NCI-H748 treated with DMSO at 0.1 percent for 48 hours (cell line): ENCODE data around the gene BACH2.
"Not testable (repeated sequence)": the region's sequence is repeated elsewhere in the genome, so short reads cannot be mapped to it uniquely, and the experiment has no call there.

Experiments
- DNase-seq: peaks from one replicate; lab custom pipeline; 2025; lab: John Stamatoyannopoulos, UW

BACH2 gene

DNA sequence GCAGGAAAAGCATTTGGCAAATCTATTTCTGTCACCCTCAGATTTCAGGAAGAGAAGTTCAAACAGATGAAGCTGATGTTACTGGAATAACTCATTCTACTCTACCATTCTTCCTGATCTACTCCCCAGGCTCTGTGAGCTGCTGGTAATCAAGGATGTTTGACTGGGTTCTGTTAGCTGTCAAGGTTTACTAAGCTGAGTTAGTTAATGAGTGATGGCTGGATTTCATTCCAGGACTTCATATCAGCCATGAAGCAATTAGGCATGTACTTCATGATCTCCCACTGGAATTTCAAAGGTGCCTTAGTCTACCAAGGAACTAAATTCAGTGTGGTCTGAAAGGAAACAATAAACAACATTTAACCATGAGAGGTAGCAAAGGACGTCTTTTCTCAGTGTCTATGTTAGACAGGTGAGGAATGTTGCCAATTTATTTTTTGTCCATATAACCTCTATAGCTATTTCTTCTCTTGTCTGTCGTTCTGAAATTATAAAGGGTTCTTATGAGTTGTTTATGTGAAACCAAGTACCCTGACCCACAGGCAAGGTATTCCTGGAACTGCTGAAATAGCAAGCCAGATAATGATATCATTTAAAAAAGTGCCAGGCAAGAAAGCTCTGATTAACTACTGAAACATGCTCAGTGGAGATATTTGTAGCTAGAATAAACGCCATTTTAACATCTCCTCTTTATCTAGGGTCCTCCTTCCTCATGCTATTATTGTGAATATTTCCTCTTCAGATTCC lies 112.9 kb downstream of the BACH2 start:
- no peak for DNase-seq

DNA sequence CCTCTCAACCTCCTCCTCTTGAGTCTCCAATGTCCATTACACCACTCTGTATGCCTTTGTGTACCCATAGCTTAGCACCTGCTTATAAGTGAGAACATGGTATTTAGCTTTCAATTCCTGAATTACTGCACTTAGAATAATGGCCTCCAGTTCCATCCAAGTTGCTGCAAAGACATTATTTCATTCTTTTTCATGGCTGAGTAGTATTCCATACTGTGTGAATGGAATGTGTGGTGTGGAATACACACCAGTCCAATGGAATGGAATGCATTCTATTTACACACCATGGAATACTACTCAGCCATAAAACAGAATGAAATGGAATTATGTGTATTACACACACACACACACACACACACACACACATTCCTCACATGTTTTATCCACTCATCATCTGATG lies 116.1 kb downstream of the BACH2 start:
- no peak for DNase-seq

DNA sequence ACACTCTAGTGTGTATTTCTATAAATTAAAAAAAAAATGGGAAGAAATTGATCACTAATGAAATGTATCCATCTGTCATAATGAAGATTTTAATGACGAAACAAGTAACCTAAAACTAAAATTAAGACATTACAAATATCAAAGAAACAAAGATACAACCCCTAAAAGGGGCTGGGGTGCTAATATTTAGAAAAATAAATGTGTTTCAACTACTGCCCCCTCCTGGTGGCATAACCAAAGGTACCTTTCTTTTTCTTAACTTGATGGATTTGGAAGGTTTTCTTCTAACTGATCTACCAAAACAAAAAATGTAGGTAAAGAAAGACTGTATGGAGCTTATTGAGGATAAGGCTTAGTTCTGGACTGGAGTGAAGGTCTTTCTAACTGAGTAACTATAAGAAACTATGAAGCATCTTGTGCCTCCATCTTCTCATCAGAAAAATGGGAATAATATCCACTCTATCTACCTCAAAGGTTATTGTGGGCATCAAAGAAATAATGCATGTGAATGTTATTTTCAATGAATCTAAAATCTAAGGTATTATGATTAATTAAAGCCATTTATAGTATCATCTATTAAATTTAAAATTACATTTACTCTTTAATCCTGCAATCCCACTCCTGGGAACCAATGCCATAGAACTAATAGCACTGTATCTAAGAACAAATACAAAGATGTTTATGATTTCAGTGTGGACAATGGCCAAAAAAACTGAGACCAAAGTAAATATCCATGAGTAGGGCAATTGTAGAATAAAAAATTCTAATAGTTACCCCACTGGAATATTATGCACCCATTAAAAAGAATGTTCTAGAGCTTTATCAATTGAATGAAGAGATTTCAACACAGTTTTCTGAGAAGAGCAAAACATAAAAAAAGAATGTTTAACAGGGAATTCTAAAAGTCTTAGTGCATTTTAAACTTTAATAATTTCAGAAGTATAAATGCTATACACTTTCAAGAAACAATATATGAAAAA lies 117.2 kb downstream of the BACH2 start:
- no peak for DNase-seq

DNA sequence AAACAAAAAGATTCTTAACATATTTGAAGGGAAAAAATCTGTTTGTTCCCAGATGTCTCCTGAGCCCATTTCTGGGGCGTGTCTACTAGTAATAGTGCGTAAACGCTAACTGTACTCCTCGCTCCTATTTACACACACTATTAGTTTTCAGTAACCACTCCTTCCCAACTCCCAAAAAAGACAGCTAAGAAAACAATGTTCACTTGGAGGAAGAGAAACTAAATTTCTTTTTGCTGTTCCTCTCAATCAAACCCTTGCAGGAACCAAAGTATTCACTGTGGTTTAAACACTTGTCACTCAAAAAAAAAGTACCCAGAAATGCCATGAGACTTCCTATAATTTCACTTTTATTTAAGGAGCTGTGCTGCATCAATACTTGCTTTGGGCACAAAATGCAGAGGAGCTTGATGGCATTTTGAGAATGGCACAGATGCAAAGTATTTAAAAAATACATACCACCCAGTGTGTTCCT lies 118.2 kb downstream of the BACH2 start:
- DNase-seq, result no peak

DNA sequence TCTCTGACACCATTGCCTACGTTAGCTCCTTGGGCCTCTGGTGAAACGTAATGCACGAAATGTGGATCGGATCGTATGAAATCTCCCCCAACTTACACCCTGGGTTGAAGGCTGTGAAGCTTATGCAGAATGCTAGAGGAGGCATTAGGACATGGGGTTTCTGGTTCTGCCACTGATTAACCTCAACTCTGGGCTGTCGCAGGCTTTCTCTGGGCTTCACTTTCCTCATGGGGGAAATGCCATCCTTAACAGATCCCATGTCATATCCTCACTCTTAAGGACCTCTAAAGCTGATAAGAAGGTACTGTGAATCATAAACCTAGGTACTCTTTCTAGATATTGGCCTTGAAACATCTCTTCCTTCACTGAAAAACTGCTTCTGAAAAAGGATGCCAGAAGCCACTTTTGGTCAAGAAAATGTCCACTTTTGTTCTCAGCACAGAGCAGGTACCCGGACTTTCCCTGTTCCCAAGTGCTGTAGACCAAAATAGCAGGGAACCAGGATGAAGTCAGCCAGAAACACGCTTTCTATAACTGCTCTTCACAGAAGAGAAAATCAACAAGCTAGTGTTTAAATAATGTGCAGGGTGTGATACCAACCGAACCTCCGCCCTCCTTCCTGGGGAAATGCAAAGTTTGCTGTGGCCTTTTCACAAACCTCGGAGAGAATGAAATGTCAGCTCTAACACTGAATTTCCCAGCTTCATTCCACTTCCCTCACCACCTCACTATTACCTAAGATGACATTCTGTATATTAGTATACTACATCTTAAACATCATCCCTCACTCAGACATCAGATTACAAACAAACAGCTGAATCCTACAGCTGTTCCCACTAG lies 118.9 kb downstream of the BACH2 start:
- DNase-seq, result no peak

DNA sequence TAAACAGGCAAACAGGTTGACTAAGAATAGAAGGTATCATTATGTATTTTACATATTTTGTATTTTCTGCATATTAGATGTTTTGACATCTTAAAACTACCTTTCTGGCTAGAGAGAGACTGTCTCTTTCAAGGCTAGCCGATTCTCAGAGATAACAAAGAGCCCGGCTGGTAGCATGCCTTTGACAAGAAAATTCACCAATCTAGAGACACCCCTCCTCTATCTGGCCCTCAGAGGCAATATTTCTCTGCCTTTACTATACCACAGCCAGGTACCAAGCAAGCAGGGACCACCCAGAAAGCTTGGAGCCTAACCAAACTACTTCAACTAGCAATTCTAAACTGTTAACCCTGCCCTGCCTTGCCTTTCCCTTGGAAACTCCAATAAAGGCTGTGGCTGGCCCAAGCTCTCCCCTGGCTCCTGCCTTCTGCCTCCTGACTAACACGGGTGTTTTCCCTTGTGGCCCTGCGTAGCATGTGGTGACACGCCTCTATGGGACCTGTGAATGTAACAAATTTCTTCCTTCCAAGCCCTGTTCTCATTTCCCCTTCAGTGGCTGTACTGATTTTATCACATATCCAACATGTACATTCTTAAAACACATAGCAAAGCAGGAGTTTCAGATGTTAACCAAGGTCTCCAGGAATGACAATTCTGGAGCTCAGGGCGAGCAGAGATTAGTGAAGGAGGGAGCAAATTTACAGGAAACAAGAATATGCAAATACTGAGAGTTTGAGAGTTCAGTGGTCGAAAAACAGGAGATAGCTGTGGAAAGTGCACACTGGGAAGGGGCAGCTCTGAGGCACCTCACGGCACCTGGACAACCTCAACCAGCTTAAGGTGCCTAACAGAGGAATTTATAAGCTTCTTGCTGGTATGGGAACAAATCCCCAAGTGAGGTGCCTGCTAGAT lies 120.8 kb downstream of the BACH2 start:
- DNase-seq, result no peak

DNA sequence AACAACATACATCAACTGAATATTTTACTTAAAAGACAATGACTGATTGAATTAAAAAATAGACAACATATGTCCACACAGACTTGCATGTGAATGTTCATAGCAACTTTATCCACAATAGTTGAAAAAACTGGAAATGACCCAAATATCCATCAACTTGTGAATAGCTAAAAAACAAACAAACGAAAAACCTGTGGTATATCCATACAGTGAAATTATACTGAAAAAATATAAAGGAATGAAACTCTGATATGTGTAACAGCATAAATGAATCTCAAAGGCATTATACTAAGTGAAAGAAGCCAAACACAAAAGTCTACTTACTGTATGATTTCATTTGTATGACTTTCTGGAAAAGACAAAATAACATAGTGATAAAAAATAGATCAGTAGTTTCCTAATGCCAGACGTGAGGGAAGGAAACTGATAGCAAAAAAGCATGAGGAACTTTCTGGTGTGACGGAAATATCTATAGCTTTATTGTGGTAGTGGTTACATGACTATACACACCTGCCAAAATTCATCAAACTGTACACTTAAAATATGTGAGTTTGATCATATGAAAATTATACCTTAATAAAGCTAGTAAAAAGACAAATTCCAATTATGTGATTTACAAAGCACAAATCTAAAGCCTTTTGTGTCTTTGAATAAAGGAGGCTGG lies 123.2 kb downstream of the BACH2 start:
- DNase-seq, result no peak

DNA sequence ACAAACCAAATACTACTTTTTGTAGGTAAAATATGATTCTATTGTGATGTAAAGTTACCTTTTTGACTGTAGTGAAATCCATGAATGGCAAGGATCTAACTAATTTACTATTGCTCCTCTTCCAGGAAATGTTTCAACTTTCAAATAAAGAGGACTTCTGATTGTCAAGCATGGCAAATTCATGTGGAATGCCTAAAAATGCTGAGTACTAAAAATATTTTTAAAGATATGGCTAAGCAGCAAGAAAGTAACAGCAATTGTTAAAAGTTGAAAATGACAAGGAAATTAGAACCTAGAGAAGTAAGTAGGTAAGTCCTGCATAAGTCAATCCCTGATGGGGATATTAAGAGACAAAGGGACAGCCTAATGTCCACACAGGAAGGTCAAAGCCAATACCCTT lies 126.0 kb downstream of the BACH2 start:
- no peak for DNase-seq

DNA sequence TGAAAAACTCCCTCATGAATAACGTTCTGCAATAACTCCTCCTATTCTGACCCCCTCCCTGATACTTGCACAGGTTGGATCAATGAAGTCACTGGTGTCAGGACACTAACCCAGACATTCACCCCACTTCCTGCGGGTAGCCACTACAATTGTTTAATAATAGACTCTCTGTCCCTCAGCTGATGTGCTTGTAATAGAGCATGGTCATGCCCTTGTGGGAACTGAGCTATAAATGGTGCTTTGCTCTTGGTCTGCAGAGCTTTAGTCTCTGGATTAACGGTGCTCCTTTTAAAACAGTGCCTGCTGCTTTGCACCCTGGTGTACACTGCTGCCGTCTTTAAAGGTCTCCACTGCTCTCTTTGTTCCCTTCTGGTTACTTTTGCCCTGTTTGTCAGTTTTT lies 127.3 kb downstream of the BACH2 start:
- DNase-seq, result no peak

DNA sequence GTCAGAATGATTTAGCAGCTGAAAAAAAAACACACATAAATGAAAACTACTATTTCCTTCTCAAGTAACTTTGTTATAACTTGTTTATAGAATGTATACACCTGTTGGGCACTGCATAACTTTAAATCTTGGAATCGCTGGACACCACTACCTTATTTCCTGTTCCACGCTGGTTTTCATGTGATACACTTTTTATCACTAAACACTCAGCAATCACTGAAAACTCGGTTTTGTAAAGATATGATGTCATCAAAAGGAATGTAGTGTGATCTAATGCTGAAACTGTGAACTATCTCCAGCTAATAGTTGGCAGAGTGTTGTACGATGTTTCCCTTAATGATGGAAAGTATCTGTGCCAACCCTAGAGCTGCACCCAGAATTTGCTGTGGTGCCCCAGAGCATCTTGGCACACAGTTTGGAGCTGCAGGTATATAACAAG lies 127.9 kb downstream of the BACH2 start:
- no peak for DNase-seq

DNA sequence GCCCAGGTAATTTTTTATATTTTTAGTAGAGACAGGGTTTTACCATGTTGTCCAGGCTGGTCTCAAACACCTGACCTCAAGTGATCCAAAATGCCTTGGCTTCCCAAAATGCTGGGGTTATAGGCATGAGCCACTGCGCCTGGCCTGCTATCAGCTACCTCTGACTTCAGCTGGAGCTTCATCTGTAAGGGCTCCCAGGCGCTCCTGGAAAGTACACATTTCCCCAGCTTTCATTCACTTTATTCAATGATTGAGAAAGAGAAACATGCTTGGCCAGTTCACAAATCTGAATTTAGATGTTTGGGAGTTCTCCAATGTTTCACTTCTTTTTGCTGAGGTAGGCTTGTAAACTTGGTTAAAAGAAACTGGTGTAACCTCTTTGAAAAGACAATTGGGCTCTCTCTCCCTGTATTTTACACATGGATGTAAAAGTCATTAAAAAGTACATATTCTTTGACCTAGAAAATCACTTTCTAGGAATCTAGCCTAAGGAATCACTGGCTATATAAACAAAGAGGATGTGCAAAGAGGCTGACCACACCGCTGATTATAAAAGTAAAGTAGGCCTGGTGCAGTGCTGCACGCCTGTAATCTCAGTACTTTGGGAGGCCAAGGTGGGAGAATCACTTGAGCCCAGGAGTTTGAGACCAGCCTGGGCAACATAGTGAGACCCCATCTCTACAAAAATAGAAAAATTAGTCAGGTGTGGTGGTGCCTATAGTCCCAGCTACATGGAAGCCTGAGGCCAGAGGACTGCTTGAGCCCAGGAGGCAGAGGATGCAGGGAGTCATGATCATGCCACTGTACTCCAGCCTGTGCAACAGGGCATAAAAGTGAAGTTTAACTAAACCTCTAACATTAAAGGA lies 128.9 kb downstream of the BACH2 start:
- no peak for DNase-seq

DNA sequence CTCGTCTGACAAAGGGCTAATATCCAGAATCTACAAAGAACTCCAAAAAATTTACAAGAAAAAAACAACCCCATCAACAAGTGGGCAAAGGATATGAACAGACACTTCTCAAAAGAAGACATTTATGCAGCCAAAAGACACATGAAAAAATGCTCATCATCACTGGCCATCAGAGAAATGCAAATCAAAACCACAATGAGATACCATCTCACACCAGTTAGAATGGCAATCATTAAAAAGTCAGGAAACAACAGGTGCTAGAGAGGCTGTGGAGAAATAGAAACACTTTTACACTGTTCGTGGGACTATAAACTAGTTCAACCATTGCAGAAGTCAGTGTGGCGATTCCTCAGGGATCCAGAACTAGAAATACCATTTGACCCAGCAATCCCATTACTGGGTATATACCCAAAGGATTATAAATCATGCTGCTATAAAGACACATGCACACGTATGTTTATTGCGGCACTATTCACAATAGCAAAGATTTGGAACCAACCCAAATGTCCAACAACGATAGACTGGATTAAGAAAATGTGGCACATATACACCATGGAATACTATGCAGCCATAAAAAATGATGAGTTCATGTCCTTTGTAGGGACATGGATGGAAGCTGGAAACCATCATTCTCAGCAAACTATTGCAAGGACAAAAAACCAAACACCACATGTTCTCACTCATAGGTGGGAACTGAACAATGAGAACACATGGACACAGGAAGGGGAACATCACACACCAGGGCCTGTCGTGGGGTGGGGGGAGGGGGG lies 130.3 kb downstream of the BACH2 start:
- DNase-seq, result not testable (repeated sequence)

DNA sequence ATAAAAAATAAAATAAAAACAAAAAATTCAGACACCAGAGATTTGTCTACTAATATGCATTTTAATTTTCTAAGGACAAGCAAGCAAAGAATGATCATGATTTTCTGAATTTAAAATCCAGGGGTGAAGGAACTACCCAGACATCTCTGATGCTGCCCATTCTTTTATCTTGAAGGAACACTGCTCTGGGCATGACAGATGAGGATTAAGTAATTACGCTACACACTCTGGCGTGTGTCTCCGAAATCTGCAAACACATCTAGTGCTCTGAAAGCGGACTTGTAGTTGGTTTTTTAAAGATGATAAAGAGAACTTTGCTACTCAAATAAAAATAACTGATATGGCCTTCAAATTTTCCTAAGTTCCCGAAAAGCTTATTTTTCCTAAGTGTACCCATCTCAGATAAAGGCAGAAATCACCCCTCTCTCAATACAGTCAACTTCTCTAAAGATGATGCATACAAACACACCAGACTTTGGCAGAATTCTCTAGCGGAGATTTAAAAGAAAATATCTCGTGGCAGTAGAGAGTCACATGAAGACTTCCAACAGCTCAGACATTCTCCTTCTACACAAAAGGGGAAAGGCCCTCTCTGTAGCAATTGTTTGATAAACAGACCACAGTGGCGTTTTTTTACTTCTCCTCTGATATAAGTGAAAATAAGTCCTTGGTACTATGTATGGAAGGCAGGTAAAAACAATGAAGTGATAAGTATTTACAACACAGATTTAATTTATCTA lies 133.8 kb downstream of the BACH2 start:
- no peak for DNase-seq

DNA sequence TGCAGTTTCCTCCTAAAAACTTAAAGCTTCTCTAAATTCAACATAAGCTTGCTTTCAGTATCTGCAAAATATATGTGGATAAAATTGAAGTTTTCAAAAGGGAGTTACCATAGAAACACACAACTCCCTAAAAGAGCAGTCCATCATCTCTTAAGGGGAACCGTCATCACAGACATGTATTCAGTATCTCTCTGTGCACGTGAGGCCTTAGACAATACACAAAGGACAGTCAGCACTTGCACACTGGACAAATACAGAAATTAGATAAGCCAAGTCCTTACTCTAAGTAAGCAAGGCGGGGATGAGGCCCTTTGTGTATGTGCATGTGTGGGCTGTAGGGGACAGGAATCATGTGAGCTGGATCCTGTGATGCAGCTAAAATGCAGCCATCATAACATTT lies 136.6 kb downstream of the BACH2 start:
- DNase-seq, result no peak

DNA sequence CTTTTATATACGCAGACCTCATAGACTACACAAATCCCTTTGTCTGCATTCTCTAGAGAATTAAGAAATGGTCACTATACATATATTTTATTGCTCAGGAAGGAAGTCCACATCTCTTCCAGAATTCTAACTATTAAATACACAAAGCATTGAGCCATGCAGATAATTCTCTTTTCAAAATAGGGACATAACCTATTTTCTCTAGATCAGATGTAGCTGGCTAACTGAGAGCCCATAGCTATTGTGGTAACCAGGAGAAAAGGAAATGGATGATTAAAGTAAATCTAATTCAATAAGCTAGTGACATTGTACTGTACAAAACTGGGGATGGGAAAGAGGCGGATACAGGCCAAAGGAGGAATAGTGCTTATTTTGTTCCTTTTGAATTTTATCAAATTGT lies 137.2 kb downstream of the BACH2 start:
- no peak for DNase-seq

DNA sequence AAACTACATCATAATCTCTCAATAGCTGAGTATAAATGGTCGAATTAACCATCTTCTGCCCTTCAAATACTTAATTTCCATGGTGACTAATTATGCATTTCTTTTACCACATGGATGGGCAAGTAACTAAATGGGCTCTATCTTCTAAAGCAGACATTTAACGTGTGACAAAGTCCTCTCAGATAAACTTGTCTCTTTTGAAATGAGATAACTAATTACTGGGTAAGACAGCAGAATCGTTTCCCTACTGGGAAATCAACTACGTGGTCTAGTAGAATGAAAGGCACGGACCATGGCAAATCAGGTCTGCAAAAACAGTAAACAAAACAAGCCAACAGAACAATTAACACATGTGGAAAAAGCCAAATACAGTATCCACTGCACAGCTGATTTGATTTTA lies 137.7 kb downstream of the BACH2 start:
- DNase-seq, result no peak

DNA sequence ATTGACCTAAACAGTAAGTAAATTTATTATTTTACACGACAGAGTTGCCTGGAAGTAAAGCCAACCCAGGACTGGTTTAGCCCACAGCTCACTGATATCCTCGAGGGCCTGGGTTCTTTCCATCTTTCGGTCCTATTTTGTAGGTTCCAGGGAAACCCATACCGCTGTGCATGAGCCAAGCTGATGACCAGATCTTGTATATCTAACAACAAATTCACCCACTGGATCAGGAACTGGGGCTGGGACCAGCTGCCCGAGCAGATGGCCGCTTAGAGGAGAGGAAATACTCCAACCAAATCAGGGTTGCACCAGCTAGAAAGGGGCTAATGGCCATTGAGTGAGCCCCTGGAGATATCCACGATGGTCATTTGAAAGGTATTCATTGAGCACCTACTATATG lies 139.2 kb downstream of the BACH2 start:
- DNase-seq, result no peak

DNA sequence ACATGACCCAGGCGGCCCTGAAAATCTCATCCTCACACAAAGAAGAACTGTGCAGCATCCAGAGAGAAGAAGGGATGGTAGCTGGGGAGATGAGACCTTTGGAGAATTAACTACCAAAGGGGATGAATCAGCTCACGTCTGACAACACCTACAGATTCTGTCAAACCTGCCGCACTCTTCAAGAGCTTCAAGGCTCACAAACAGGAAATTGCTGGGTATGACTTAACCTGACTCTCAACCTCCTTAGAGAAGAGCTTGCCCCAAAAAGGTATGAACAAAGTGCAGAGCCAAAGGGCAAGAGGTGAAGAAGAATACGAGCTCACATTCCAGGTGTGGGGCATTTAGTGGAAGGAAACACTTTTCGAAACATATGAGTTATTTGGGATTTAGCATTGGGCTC lies 139.8 kb downstream of the BACH2 start:
- no peak for DNase-seq
